Upper lobe of right lung (tissue), 1 donor: Measurements from ENCODE around the gene SUSD2. TPM values are rescaled to one million over a fixed set of nuclear protein-coding genes. Genes with fewer than 3 reads are reported as not detected.

ENCODE experiments used
- ATAC-seq: fragments of 200-7000 bp; cut with Tn5 transposase; one replicate; pipeline ENCODE4 v1.9.1; 2020; ENCODE audit warnings: mild to moderate bottlenecking, moderate library complexity
- DNase-seq: peaks from one replicate; pipeline ENCODE4 v3.0.0-alpha.2; 2020
- H3K27ac ChIP-seq: fragments of 200-600 bp; one replicate; pipeline ENCODE4 v1.8.0; 2022
- H3K27me3 ChIP-seq: fragments of 200-600 bp; one replicate; pipeline ENCODE4 v1.8.0; 2022; ENCODE audit warnings: mild to moderate bottlenecking
- H3K36me3 ChIP-seq: fragments of 200-600 bp; one replicate; pipeline ENCODE4 v1.8.0; 2022
- H3K4me1 ChIP-seq: fragments of 200-600 bp; one replicate; pipeline ENCODE4 v1.8.0; 2022
- H3K4me3 ChIP-seq: fragments of 200-600 bp; one replicate; pipeline ENCODE4 v1.8.0; 2022; ENCODE audit warnings: mild to moderate bottlenecking
- H3K9me3 ChIP-seq: fragments of 200-600 bp; one replicate; pipeline ENCODE4 v1.8.0; 2022
- CTCF ChIP-seq: fragments of 200-600 bp; IDR thresholded peaks from one replicate; pipeline ENCODE4 v1.8.0; 2022; ENCODE audit warnings: antibody characterized with exemption
- intact Hi-C: fragments of 100-400 bp; cut with DNase I; formaldehyde crosslinking; loops from one replicate; pipeline ENCODE4 v1.11.0; 2022
- total RNA-seq: library from RNA; stranded (reverse); fragmentation: NEBNext Ultra II Directional; extraction: Animal tissue kit (Norgen Biotek cat#: 25700); gene quantifications from one replicate; pipeline ENCODE4 v1.2.1, GENCODE V29; 2021
- donor health status: DM: no; HTN: yes; CAD: no; lungs with severe emphysema.

SUSD2 gene
- total RNA-seq, 1 donor from 2014 or later, result 277 TPM

DNA sequence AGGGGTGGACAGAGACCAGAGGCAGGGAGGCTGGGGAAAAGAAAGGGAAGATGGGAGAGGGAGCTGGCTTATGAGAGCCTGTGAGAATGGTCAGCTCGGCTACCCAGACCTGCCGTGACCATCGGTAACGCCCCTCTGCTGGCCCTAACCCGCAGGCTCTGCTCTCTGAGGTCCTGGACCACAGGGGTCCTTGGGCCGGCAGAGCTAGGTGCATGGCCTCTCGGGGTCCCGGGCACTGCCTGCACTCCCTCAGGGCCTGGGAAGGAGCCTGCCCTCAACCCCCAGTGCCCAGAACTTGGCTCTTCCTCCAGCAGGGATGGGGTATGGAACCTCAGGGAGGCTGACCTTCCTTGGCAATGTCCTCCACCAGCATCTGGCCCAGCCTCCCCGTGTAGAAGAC lies 50.4 kb downstream of the SUSD2 start:
- H3K27me3 ChIP-seq, result no peaks in the 10 kb centered on the region
- no peaks in the 10 kb centered on the region for H3K4me1 ChIP-seq
- DNase-seq (no peak), ATAC-seq (peak; percentile 14)
- no peaks in the 10 kb centered on the region for H3K36me3 ChIP-seq
- no peaks in the 10 kb centered on the region for H3K9me3 ChIP-seq
- intact Hi-C loops, result no loop called here
- H3K27ac ChIP-seq, result no peak overlapping the region
- H3K4me3 ChIP-seq, result no peak overlapping the region
- no peak for TF ChIP-seq CTCF

DNA sequence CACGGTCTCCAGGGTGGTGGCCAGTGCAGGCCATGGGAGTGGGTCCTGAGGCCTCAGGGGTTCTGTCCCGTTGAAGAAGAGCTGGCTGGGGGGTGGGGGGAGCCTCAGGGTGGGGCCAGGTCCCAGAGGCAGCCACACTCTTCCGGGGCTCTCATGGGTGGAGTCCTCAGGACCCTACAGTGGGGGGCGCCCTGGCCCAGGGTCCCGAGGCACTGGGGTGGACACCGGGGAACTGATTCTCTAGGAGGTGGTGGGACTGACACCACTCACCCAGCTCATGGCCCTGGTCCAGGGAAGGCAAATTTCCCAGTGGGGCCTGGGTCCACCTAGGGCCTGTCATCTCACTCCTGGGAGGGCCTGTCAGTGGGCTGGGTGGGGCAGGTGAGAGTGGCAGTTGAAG lies 50.8 kb downstream of the SUSD2 start:
- no peak for DNase-seq
- no peaks in the 10 kb centered on the region for H3K27me3 ChIP-seq
- H3K4me3 ChIP-seq, result no peak overlapping the region
- no peak overlapping the region for H3K27ac ChIP-seq
- no peaks in the 10 kb centered on the region for H3K4me1 ChIP-seq
- no peaks in the 10 kb centered on the region for H3K9me3 ChIP-seq
- H3K36me3 ChIP-seq, result no peaks in the 10 kb centered on the region
- no peak for TF ChIP-seq CTCF
- ATAC-seq, result peak; percentile 6
- intact Hi-C loops, result no loop called here

DNA sequence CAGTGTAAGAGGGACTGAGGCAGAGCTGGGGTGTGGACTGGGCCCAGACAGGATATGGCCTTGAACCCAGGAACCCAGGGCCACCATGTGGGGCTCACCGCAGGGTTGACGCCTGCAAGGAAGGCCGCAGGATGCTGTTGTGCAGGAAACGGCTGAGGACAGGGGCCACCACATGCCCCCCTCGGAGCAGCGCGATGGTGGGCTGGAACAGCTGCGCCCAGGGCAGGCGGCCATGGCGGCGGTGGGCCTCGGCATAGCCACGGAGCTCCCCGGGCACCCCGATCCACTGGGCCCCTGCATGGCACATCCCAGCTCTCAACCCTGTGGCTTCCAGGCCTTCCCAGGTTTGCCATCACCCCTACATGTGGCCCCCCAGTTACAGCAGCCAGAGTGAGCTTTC lies 51.4 kb downstream of the SUSD2 start:
- intact Hi-C loops, result no loop called here
- TF ChIP-seq CTCF, result no peak
- no peak for DNase-seq
- Histone ChIP-seq H3K4me1 (no peaks in the 10 kb centered on the region), H3K4me3 (no peak overlapping the region), H3K27me3 (no peaks in the 10 kb centered on the region), H3K27ac (no peak overlapping the region), H3K9me3 (no peaks in the 10 kb centered on the region), H3K36me3 (no peaks in the 10 kb centered on the region)
- peak; percentile 3 for ATAC-seq

- no peak for TF ChIP-seq CTCF
- Histone ChIP-seq H3K27me3 (no peaks in the 10 kb centered on the region), H3K9me3 (no peaks in the 10 kb centered on the region), H3K27ac (no peak overlapping the region), H3K4me1 (no peaks in the 10 kb centered on the region), H3K4me3 (no peak overlapping the region), H3K36me3 (no peaks in the 10 kb centered on the region)
- DNase-seq, result no peak
- intact Hi-C loops, result no loop called here
- peak; percentile 5 for ATAC-seq
Measured at GRCh38 chr22:24233235-24233634, 51.9 kb downstream of the SUSD2 start.

- intact Hi-C loops, result no loop called here
- Histone ChIP-seq H3K27me3 (no peaks in the 10 kb centered on the region), H3K27ac (no peak overlapping the region), H3K4me1 (no peaks in the 10 kb centered on the region), H3K4me3 (no peak overlapping the region), H3K36me3 (no peaks in the 10 kb centered on the region), H3K9me3 (no peaks in the 10 kb centered on the region)
- no peak for TF ChIP-seq CTCF
- DNase-seq, result no peak
- no peak for ATAC-seq
Measured at GRCh38 chr22:24233816-24234215, 52.5 kb downstream of the SUSD2 start.

GRCh38 chr22:24235315-24235714 lies 54.0 kb downstream of the SUSD2 start:
- Histone ChIP-seq H3K4me1 (peaks cover 4% of the 10 kb centered on the region), H3K4me3 (no peak overlapping the region), H3K27ac (no peak overlapping the region), H3K36me3 (no peaks in the 10 kb centered on the region), H3K9me3 (no peaks in the 10 kb centered on the region), H3K27me3 (no peaks in the 10 kb centered on the region)
- intact Hi-C loops, result no loop called here
- no peak for DNase-seq
- no peak for TF ChIP-seq CTCF
- no peak for ATAC-seq
